ENCODE data around the gene SERPINE3.

The SERPINE3 gene

GRCh38 chr13:51323824-51324511 lies 15.5 kb upstream of the SERPINE3 start:
- POLR2A ChIA-PET, result no interaction called here
- CTCF ChIA-PET, result interaction anchor here (0.5 kb wide), 1 partner anchor 210 kb away, joined by 3 read pairs; no protein-coding TSS in a partner anchor
- no peak for TF ChIP-seq FOXA1 (IDR thresholded peaks at IDR 0.05)
- no peak for TF ChIP-seq TARDBP (IDR thresholded peaks at IDR 0.05)
- no peak for TF ChIP-seq FOXM1 (IDR thresholded peaks at IDR 0.05; ENCODE audit: borderline replicate concordance)
- no peak for TF ChIP-seq HDGF (IDR thresholded peaks at IDR 0.05; ENCODE audit: borderline replicate concordance)
- no peak for TF ChIP-seq L3MBTL2 (conservative IDR thresholded peaks at IDR 0.05)
- TF ChIP-seq ARNT (IDR thresholded peaks at IDR 0.05), result no peak
- TF ChIP-seq BHLHE40 (IDR thresholded peaks at IDR 0.05; ENCODE audit: borderline replicate concordance), result no peak
- TF ChIP-seq PKNOX1 (IDR thresholded peaks at IDR 0.05), result no peak
- no peak for TF ChIP-seq SP1 (IDR thresholded peaks at IDR 0.05)
- no peak for TF ChIP-seq LEF1 (IDR thresholded peaks at IDR 0.05; ENCODE audit: borderline replicate concordance)
- TF ChIP-seq ZNF384 (IDR thresholded peaks at IDR 0.05), result no peak
- no peak for TF ChIP-seq SUZ12 (IDR thresholded peaks at IDR 0.05)
- TF ChIP-seq CTBP1 (IDR thresholded peaks at IDR 0.05; ENCODE audit: borderline replicate concordance), result no peak
- TF ChIP-seq FOXK2 (IDR thresholded peaks at IDR 0.05), result no peak
- DNase-seq (ENCODE audit: extremely low spot score), result no peak

GRCh38 chr13:51324714-51325420 lies 14.6 kb upstream of the SERPINE3 start:
- TF ChIP-seq ELF4 (IDR thresholded peaks at IDR 0.05) (no peak), SP1 (IDR thresholded peaks at IDR 0.05) (no peak), TARDBP (IDR thresholded peaks at IDR 0.05) (no peak)
- CTCF ChIA-PET, result no interaction called here
- no peak for DNase-seq (ENCODE audit: extremely low spot score)
- POLR2A ChIA-PET, result no interaction called here

- TF ChIP-seq NFRKB (IDR thresholded peaks at IDR 0.05), result no peak
- no peak for TF ChIP-seq FOXA1 (IDR thresholded peaks at IDR 0.05)
- no peak for TF ChIP-seq ELF4 (IDR thresholded peaks at IDR 0.05)
- TF ChIP-seq HDGF (IDR thresholded peaks at IDR 0.05; ENCODE audit: borderline replicate concordance), result no peak
- no peak for TF ChIP-seq ARNT (IDR thresholded peaks at IDR 0.05)
- no peak for TF ChIP-seq FOXK2 (IDR thresholded peaks at IDR 0.05)
- DNase-seq (ENCODE audit: extremely low spot score), result no peak
- CTCF ChIA-PET, result no interaction called here
- POLR2A ChIA-PET, result no interaction called here
Observed at GRCh38 chr13:51325837-51326236, 13.7 kb upstream of the SERPINE3 start.

GRCh38 chr13:51326777-51327176 lies 12.7 kb upstream of the SERPINE3 start:
- ChIA-PET CTCF (no interaction called here), POLR2A (no interaction called here)
- no peak for DNase-seq (ENCODE audit: extremely low spot score)
- no peak for TF ChIP-seq PKNOX1 (IDR thresholded peaks at IDR 0.05)
- TF ChIP-seq NFRKB (IDR thresholded peaks at IDR 0.05), result no peak
- TF ChIP-seq FOXK2 (IDR thresholded peaks at IDR 0.05), result no peak
- no peak for TF ChIP-seq ELF4 (IDR thresholded peaks at IDR 0.05)
- TF ChIP-seq L3MBTL2 (conservative IDR thresholded peaks at IDR 0.05), result no peak
- TF ChIP-seq CTBP1 (IDR thresholded peaks at IDR 0.05; ENCODE audit: borderline replicate concordance), result no peak
- TF ChIP-seq LEF1 (IDR thresholded peaks at IDR 0.05; ENCODE audit: borderline replicate concordance), result no peak
- no peak for TF ChIP-seq FOXM1 (IDR thresholded peaks at IDR 0.05; ENCODE audit: borderline replicate concordance)
- TF ChIP-seq FOXA1 (IDR thresholded peaks at IDR 0.05), result no peak
- no peak for TF ChIP-seq HDGF (IDR thresholded peaks at IDR 0.05; ENCODE audit: borderline replicate concordance)

- no peak for DNase-seq (ENCODE audit: extremely low spot score)
- ChIA-PET POLR2A (no interaction called here), CTCF (no interaction called here)
- TF ChIP-seq TARDBP (IDR thresholded peaks at IDR 0.05) (no peak), FOXA1 (IDR thresholded peaks at IDR 0.05) (no peak), FOXM1 (IDR thresholded peaks at IDR 0.05; ENCODE audit: borderline replicate concordance) (no peak), LEF1 (IDR thresholded peaks at IDR 0.05; ENCODE audit: borderline replicate concordance) (no peak), ARNT (IDR thresholded peaks at IDR 0.05) (no peak), L3MBTL2 (conservative IDR thresholded peaks at IDR 0.05) (no peak), ELF4 (IDR thresholded peaks at IDR 0.05) (no peak), SP1 (IDR thresholded peaks at IDR 0.05) (no peak), ZNF384 (IDR thresholded peaks at IDR 0.05) (no peak), BHLHE40 (IDR thresholded peaks at IDR 0.05; ENCODE audit: borderline replicate concordance) (no peak), FOXK2 (IDR thresholded peaks at IDR 0.05) (no peak), CTBP1 (IDR thresholded peaks at IDR 0.05; ENCODE audit: borderline replicate concordance) (no peak), NFRKB (IDR thresholded peaks at IDR 0.05) (no peak), SUZ12 (IDR thresholded peaks at IDR 0.05) (no peak), PKNOX1 (IDR thresholded peaks at IDR 0.05) (no peak), HDGF (IDR thresholded peaks at IDR 0.05; ENCODE audit: borderline replicate concordance) (no peak)
Observed at GRCh38 chr13:51327961-51328360, 11.5 kb upstream of the SERPINE3 start.

- TF ChIP-seq SUZ12 (IDR thresholded peaks at IDR 0.05) (no peak), SP1 (IDR thresholded peaks at IDR 0.05) (no peak)
- DNase-seq (ENCODE audit: extremely low spot score), result no peak
- CTCF ChIA-PET, result no interaction called here
- POLR2A ChIA-PET, result no interaction called here
Observed at GRCh38 chr13:51328488-51328887, 11.0 kb upstream of the SERPINE3 start.
